GM12892 (cell line): ENCODE measurements around the gene RBKS.

ENCODE experiments used
- POLR2A ChIP-seq: IDR thresholded peaks from 2 replicates; pipeline ENCODE4 v1.6.1; 2011; ENCODE audit warnings: low read depth, low read length, control low read depth
- TAF1 ChIP-seq: IDR thresholded peaks from 2 replicates; pipeline ENCODE4 v1.6.1; 2011; ENCODE audit warnings: low read depth, mild to moderate bottlenecking, control low read depth, low read length, borderline replicate concordance

DNA sequence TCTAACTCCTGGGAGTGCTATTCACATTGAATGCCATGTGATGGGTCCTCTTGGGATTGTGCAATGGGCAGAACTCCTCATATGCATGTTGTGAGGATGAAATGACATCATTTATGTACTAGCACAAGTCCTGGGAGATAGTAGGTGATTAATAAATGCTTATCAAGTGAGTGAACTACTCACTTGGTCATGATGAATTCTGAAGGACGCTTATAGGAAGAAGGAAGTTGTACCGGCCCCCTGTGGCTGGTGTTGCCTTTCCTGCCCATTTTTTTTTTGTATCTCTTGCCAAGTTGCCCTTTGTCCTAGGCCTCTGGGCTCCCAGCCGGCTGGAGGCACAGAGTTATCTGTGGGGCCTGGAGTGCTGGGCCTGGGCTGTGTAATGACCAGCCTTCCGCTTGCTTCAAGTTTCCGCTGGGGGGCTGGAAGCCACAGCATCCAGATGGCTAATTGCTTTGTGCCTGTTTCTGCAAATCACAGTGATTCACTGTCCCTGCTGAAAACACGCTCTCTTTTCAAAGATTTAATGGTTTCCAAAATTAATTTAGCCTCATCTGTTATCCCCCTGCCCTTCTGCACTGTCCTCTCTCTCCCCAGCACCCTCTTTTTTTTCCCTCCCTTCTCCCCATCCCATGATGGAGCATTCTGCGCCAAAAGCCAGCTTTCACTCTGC, 152.4 kb downstream of the RBKS start:
- TF ChIP-seq POLR2A (no peak), TAF1 (no peak)
